HG03432 (cell line): ENCODE data around the gene EIF2AK3.

Experiments
- ATAC-seq: cut with Tn5 transposase; IDR thresholded peaks from one replicate; pipeline ENCODE4 v1.9.1; 2021; ENCODE audit warnings: mild to moderate bottlenecking, moderate library complexity; ENCODE audit not compliant: unreplicated experiment

EIF2AK3 gene

GRCh38 chr2:88545118-88545517, 82.1 kb downstream of the EIF2AK3 start:
- ATAC-seq = no peak

- ATAC-seq = no peak
These were observed 83.7 kb downstream of the EIF2AK3 start for GRCh38 chr2:88543541-88544057.

DNA sequence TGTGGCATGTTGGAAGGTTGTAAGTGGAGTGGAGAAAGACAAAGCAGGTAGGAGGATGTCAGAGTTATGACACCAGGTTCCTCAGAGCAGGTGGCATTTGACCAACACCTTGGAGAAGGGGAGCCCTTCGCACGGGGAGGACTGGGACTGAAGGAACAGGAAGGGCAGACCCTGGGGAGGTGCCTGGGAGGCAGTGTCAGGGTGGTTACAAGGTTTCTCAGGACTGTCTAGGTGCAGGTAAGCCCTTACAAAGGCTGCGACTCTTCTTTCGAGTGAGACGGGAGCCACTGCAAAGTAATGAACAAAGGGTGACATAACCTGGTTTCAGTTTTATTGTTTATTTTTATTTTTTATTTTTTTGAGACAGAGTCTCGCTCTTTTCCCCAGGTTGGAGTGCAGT, 84.6 kb downstream of the EIF2AK3 start:
- ATAC-seq = no peak

DNA sequence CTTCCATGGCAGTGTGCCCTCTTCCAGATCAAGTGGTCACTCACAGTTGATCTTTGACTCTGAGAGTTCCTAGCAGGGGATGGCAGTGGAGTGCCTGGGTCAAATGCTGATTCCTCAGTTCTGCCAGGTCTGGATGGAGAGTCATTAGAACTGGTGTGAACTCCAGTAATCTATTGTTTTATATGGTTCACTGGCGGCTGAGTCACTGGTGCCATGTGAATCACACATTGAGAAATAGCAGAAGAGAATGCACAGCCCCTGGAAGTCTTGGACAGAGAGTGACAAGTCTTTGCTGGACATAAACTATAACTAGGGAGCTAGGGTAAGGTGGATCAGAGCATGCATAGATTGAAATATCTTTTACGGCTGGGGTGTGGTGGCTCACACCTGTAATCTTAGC, 86.9 kb downstream of the EIF2AK3 start:
- ATAC-seq = no peak

DNA sequence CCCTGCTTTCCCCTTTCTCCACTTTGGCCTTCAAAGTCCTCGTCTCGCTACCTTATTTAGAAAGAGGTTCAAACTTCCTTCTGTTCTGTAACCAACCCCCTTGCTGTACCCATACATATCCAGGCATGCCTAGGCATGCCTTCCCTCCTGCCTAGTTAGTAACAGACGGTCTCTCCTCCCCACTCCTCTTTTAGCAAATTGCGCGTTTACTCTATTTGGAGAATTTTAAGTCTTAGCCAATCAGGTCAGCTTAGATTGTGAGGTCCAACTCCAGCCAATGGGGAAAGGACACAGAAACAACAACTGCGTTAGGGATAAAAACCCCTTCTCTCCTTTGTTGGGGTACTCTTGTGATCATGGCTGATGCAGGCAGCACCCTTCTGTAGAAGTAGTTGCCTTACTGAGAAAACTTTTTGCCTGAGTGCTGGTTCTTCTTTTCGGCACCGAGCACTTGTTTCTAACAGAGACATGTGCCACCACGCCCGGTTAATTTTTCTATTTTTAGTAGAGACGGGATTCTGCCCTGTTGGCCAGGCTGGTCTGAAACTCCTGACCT, 88.8 kb downstream of the EIF2AK3 start:
- no peak for ATAC-seq

GRCh38 chr2:88537640-88538039, 89.6 kb downstream of the EIF2AK3 start:
- ATAC-seq = no peak

DNA sequence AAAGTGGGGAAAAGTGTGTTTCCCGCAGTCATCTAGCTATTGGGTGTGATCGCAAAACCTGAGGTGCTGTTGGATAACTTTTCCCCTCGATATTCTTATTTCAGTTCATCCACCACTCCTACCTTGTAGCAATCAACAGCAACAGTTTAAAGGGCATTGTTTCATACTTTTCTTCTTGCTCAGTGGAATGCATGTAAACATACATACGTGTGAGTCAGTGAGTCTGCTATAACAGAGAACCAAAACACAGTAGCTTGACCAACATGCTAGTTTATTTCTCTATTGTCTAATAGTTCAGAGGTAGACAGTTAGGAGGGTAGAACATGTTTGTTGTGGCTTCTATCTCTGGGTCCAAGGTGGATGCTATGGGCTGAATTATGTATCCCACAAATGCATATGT, 97.2 kb downstream of the EIF2AK3 start:
- no peak for ATAC-seq

DNA sequence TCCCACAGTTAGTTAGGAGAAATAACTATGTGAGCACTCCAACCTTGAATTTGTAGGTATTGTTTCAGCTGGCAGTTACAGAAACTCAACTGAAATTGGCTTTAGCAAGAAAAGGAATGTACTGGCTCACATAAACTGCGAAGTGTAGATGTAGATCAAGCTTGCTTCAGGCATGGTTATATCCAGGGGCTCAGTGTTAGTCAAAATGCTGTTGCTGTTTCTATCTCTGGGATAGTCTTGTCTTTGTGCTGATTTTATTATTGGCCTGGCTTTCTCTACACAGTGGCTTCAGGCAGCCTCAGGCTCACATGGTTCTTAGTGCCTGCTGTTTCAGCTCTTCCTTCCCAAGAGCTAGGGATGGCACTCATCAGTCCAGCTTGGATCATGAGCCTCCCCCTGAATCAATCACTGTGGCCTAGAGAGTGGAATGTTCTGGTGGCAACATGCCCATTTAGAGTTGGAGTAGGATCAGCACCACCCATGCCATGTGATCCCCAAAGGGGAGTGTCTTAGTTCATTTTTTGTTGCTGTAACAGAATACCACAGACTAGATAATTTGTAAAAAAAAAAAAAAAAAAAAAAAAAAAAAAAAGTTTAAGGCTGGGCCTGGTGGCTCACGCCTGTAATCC, 105.7 kb downstream of the EIF2AK3 start:
- no peak for ATAC-seq

DNA sequence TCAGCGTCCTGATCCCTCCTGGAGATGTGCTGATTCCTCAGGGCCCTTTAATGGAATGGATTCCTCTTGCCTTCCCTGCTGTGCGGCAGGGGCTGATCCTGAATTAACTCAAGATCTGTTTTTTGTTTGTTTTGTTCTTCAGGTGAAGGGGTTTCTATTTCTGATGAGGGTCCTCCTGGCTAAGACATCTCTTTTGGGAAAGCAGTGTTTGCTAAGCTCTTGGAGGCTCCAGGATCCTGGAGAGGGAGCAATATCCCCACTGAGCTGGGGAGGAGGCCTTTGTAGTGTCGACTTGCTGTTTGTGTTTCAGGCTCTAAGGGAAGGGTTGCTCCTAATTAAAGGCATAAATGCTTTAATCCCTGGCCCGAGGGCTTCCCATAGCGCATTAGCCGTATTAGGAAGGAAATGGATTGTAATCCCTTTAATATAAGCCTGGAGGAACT, 109.5 kb downstream of the EIF2AK3 start:
- ATAC-seq = no peak
